ENCODE data around the gene DAPK1. TPM values are rescaled to one million over a fixed set of nuclear protein-coding genes. Genes with fewer than 3 reads are reported as not detected.

Gene DAPK1
- total RNA-seq, 4 donors from 2014 or later = 19.1 to 44.8 (median 40.4) TPM

DNA sequence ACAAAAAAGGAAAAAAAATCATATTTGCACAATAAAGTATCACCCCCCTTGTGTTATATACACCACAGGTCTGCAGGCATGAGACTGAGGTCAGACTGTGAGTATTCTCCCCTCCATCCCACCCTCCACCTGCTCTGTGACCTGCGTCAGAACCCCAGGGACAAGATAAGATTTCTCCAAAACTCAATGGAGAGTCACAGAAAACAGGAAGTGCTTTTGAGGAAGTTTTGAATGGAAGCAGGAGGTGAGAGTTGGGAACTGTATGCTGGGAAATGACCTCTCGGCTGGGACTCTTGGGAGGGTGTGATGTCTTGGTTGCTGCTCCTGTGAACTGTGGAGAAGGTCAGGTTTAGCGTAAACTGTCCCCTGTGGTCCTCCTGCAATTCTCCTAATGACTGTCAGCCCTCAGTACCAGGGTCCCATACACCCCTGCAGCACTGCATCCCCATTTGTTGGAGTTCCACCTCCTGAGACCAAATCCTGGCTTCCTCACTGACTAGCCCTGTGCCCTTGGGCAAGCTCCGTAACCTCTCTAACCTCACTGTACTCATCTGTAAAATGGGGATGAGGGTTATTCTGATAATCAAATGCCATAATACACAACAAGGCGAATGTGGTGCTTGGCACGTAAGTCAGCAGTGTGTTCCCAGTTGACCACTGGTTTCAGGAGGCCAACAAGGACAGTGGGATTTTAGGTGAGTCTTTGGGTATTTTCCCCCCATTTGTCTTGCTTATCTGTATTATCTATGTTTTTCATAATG is 221.4 kb downstream of the DAPK1 start:
- Histone ChIP-seq H3K27ac (no peak overlapping the region), H3K4me3 (no peak overlapping the region), H3K9me3 (no peaks in the 10 kb centered on the region), H3K27me3 (no peaks in the 10 kb centered on the region), H3K4me1 (peaks cover 0 to 11% of the 10 kb centered on the region in 2 donors), H3K36me3 (no peaks in the 10 kb centered on the region)
- TF ChIP-seq, protein P1, sequence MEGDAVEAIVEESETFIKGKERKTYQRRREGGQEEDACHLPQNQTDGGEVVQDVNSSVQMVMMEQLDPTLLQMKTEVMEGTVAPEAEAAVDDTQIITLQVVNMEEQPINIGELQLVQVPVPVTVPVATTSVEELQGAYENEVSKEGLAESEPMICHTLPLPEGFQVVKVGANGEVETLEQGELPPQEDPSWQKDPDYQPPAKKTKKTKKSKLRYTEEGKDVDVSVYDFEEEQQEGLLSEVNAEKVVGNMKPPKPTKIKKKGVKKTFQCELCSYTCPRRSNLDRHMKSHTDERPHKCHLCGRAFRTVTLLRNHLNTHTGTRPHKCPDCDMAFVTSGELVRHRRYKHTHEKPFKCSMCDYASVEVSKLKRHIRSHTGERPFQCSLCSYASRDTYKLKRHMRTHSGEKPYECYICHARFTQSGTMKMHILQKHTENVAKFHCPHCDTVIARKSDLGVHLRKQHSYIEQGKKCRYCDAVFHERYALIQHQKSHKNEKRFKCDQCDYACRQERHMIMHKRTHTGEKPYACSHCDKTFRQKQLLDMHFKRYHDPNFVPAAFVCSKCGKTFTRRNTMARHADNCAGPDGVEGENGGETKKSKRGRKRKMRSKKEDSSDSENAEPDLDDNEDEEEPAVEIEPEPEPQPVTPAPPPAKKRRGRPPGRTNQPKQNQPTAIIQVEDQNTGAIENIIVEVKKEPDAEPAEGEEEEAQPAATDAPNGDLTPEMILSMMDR (IDR thresholded peaks at IDR 0.05) = no peak
- no peak for TF ChIP-seq POLR2A (IDR thresholded peaks at IDR 0.05)
- intact Hi-C loops (cut with DNase I; ENCODE audit: low total_unique reads) = no loop called here
- DNase-seq = no peak

DNA sequence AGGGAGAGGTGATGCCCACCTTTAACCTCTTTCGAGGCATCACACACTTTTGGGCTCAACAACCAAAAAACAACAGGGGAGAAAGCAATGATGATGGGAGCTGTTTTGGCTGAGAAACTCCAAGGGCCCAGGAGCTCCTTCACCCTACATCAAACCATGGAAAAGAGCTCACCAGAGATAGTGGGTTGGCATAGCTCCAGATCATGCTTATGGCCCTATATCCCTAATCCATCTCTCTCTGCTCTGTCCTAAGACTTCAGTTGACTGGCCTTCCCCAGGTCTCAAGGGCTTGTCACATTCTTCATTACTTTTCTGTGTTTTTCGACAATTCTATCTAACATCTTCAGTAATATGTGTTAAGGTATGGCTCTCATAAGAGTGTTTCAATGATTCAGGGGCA is 222.5 kb downstream of the DAPK1 start:
- no peaks in the 10 kb centered on the region for H3K4me1 ChIP-seq
- TF ChIP-seq, protein P1 (IDR thresholded peaks at IDR 0.05) = no peak
- TF ChIP-seq POLR2A (IDR thresholded peaks at IDR 0.05) = no peak
- no peaks in the 10 kb centered on the region for H3K9me3 ChIP-seq
- DNase-seq = no peak
- H3K27me3 ChIP-seq = no peaks in the 10 kb centered on the region
- no peaks in the 10 kb centered on the region for H3K36me3 ChIP-seq
- intact Hi-C loops (cut with DNase I; ENCODE audit: low total_unique reads) = no loop called here
- no peak overlapping the region for H3K27ac ChIP-seq
- no peak overlapping the region for H3K4me3 ChIP-seq

DNA sequence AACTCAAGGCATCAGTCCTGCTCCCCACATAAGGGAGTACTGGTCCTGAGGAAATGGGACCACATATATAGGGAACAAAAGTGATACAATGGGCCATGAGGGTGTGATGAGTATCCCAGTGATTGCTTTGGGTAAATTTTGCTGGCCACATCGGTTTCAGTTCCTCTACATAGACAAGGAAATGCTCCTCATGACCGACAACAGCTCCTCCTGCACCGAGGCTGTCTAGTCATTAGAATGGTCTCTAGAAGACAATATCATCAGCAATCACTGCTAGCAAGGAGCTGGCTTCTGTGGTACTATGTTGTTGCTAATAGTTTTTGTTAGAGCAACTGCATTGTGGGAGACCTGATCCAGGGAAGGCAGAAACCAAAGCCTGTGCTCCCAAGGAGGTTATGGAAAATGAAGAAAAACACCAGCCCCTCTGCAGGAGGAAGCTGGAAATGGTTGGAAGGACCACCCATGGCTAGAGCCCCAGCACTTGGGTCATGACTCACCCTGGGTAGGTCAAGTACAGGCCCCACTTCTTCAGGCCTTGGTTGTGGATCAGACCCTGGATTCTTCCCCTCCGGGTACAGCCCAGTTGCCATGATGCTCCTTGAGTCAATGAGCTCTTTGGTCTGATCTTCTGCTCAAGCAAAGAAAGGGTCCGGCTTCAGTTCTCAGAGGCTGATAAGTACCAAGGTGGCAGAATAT is 224.9 kb downstream of the DAPK1 start:
- H3K9me3 ChIP-seq = no peaks in the 10 kb centered on the region
- TF ChIP-seq, protein P1 (IDR thresholded peaks at IDR 0.05) = no peak
- no peak for TF ChIP-seq POLR2A (IDR thresholded peaks at IDR 0.05)
- H3K27ac ChIP-seq = no peak overlapping the region
- H3K4me3 ChIP-seq = no peak overlapping the region
- intact Hi-C loops (cut with DNase I; ENCODE audit: low total_unique reads) = no loop called here
- H3K27me3 ChIP-seq = no peaks in the 10 kb centered on the region
- no peaks in the 10 kb centered on the region for H3K36me3 ChIP-seq
- peaks cover 0 to 7% of the 10 kb centered on the region in 2 donors for H3K4me1 ChIP-seq
- DNase-seq = no peak

DNA sequence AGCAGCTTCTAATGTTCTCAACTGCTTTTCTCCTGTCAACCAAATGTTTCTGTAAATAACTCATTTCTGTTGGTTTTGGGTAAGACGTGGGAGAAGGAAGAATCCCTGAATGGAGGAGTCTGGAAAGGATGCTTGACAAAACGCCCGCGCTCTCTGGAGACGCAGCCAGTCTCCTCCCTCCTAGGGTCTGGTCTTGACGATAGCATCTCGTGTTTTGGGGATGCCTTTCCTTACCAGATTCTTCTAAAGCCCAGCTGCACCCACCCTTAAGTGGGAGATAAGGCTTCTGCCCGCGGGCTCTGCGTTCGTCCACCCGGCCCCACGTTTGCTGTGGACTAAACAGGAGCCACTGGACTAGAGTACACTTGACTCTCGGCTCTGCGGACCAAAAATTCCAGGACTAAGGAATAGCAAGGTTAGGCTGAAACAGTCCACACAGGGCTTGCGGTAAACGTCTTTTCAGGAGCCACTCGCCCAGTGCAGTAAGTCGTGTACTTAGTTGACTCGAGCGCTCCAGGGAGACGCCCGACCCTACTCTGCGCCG is 227.8 kb downstream of the DAPK1 start:
- no peaks in the 10 kb centered on the region for H3K27me3 ChIP-seq
- no peaks in the 10 kb centered on the region for H3K36me3 ChIP-seq
- DNase-seq = peak in 1 of 2 donors; percentile 46
- H3K4me1 ChIP-seq = peaks cover 10% of the 10 kb centered on the region in 2 donors
- H3K9me3 ChIP-seq = no peaks in the 10 kb centered on the region
- peak overlapping the region; percentile 95 to 97 for H3K27ac ChIP-seq
- peak overlapping the region; percentile 67 to 91 for H3K4me3 ChIP-seq
- intact Hi-C loops (cut with DNase I; ENCODE audit: low total_unique reads) = no loop called here
- TF ChIP-seq POLR2A (IDR thresholded peaks at IDR 0.05) = no peak
- TF ChIP-seq, protein P1 (IDR thresholded peaks at IDR 0.05) = no peak
